Ovary (tissue), 9 donors: ENCODE results near the gene TYMP. TPM values are rescaled to one million over a fixed set of nuclear protein-coding genes. Genes with fewer than 3 reads are reported as not detected.
A peak's percentile ranks its signal among the peaks of the same experiment; 100 is the strongest.

Source experiments
- DNase-seq, 5 donors: peaks; one replicate each; pipeline ENCODE4 v3.0.0-alpha.2; 2019 to 2020
- H3K27ac ChIP-seq, 2 donors: fragments of 200-600 bp; one replicate each; pipeline versions ENCODE4 v1.5.1 to v1.8.0; 2019 to 2022
- H3K27me3 ChIP-seq: fragments of 200-600 bp; one replicate; pipeline ENCODE4 v1.8.0; 2022
- H3K36me3 ChIP-seq: fragments of 200-600 bp; sonication (generic); one replicate; pipeline ENCODE4 v1.5.1; 2019
- H3K4me1 ChIP-seq: one replicate; pipeline ENCODE4 v1.8.1; 2013; ENCODE audit warnings: mild to moderate bottlenecking, moderate library complexity; ENCODE audit not compliant: insufficient read depth
- H3K4me3 ChIP-seq: fragments of 200-600 bp; sonication (generic); one replicate; pipeline ENCODE4 v1.5.1; 2017
- H3K9me3 ChIP-seq, 2 donors: fragments of 200-600 bp in 1 of 2; sonication (generic) in 1 of 2; one replicate each; pipeline versions ENCODE4 v1.5.1 to v1.8.1; 2013 to 2019; ENCODE audit warnings: mild to moderate bottlenecking in 1 of 2, moderate library complexity in 1 of 2
- CTCF ChIP-seq, 3 donors: fragments of 450-650 bp in 2 of 3; fragments of 200-600 bp in 1 of 3; IDR thresholded peaks; one replicate each; pipeline versions ENCODE4 v1.5.1 to v1.8.0; 2016 to 2022; ENCODE audit warnings: antibody characterized with exemption in 3 of 3, mild to moderate bottlenecking in 1 of 3
- EP300 ChIP-seq: sonication (generic); formaldehyde crosslinking; IDR thresholded peaks from one replicate; pipeline ENCODE4 v1.6.1; 2017; ENCODE audit warnings: antibody characterized with exemption
- POLR2A ChIP-seq: fragments of 450-650 bp; IDR thresholded peaks from one replicate; pipeline ENCODE4 v1.6.1; 2017; ENCODE audit warnings: antibody characterized with exemption, mild to moderate bottlenecking, moderate library complexity
- WGBS, 3 donors: extraction: QIAGEN DNeasy Blood & Tissue Kit in 1 of 3; methylation state at CpG; one replicate each; pipeline versions ENCODE4 v1.1.5 to v1.1.7; 2013 to 2017; 5-methylcytosine and 5-hydroxymethylcytosine counted together
- intact Hi-C, 4 donors: fragments of 100-400 bp; cut with DNase I; formaldehyde crosslinking; loops; one replicate each; pipeline versions ENCODE4 v1.11.0 to v1.15.1; 2022 to 2023
- polyA plus RNA-seq, 2 donors: library from polyadenylated mRNA; stranded (reverse); fragments of 200-250 nt in 1 of 2; fragments of 350-450 nt in 1 of 2; fragmentation: Illumina TruSeq in 1 of 2; extraction: RNeasy Lipid Tissue Mini Kit (QIAGEN cat#74804) in 1 of 2; gene quantifications; one replicate each; pipeline ENCODE4 v1.2.3, GENCODE V29; 2013 to 2014
- total RNA-seq, 7 donors: library from RNA; depleted of rRNA in 2 of 7; stranded (reverse); fragments of >200 nt in 2 of 7; fragmentation: NEBNext Ultra II Directional in 3 of 7; extraction: Animal tissue kit (Norgen Biotek cat#: 25700) in 3 of 7; gene quantifications; one replicate each; pipeline versions ENCODE4 v1.1.0 to v1.2.4, GENCODE V29; 2016 to 2023
- donor health status: DM: no; HTN: no; CAD: no; lungs with moderate emphysema.
- donor health status: DM: no; HTN: no; CAD: no.
- donor health status: Bipolar disorder and iron deficiency.
- donor health status: DM: yes; HTN: yes; CAD: no.
- donor health status: DM: no; HTN: no; CAD: no.
- donor health status: DM: yes; HTN: yes; CAD: no.

The TYMP gene
- total and polyA plus RNA-seq, 9 donors: 2.7 to 72.4 (median 14.8) TPM

- H3K27me3 ChIP-seq: no peaks in the 10 kb centered on the region
- DNase-seq: peak in 1 of 5 donors; percentile 25
- H3K36me3 ChIP-seq: no peaks in the 10 kb centered on the region
- intact Hi-C loops: no loop called here
- H3K27ac ChIP-seq: no peak overlapping the region
- no peak for TF ChIP-seq CTCF (IDR thresholded peaks at IDR 0.05)
- no peak for TF ChIP-seq EP300
- TF ChIP-seq POLR2A: no peak
- peaks cover 5% of the 10 kb centered on the region for H3K4me1 ChIP-seq
- WGBS, 3 donors: 55 to 68% (median 64%) methylated on average over 18 to 32 of the region's 34 CpGs
- H3K4me3 ChIP-seq: no peak overlapping the region
- H3K9me3 ChIP-seq: no peaks in the 10 kb centered on the region
Observed at GRCh38 chr22:50561401-50562358, 31.9 kb upstream of the TYMP start.

GRCh38 chr22:50560034-50560433 is 30.2 kb upstream of the TYMP start:
- intact Hi-C loops: no loop called here
- Histone ChIP-seq H3K27me3 (no peaks in the 10 kb centered on the region), H3K4me1 (peaks cover 5% of the 10 kb centered on the region), H3K9me3 (no peaks in the 10 kb centered on the region), H3K27ac (no peak overlapping the region), H3K4me3 (no peak overlapping the region), H3K36me3 (no peaks in the 10 kb centered on the region)
- TF ChIP-seq CTCF (IDR thresholded peaks at IDR 0.05) (no peak), POLR2A (no peak), EP300 (no peak)
- 85 to 88% (median 86%) methylated on average over 3 of the region's 3 CpGs for WGBS, 3 donors
- no peak for DNase-seq

GRCh38 chr22:50556703-50557102 is 26.9 kb upstream of the TYMP start:
- no peak overlapping the region for H3K27ac ChIP-seq
- no peaks in the 10 kb centered on the region for H3K9me3 ChIP-seq
- no peak overlapping the region for H3K4me3 ChIP-seq
- intact Hi-C loops: no loop called here
- H3K4me1 ChIP-seq: no peaks in the 10 kb centered on the region
- 80 to 85% (median 83%) methylated on average over 5 of the region's 5 CpGs for WGBS, 3 donors
- no peaks in the 10 kb centered on the region for H3K36me3 ChIP-seq
- TF ChIP-seq POLR2A (no peak), EP300 (no peak), CTCF (IDR thresholded peaks at IDR 0.05) (no peak)
- DNase-seq: no peak
- no peaks in the 10 kb centered on the region for H3K27me3 ChIP-seq

- H3K27ac ChIP-seq: no peak overlapping the region
- intact Hi-C loops: no loop called here
- H3K4me1 ChIP-seq: no peaks in the 10 kb centered on the region
- H3K4me3 ChIP-seq: no peak overlapping the region
- no peaks in the 10 kb centered on the region for H3K36me3 ChIP-seq
- H3K9me3 ChIP-seq: no peaks in the 10 kb centered on the region
- no peak for DNase-seq
- TF ChIP-seq POLR2A (no peak), CTCF (IDR thresholded peaks at IDR 0.05) (no peak), EP300 (no peak)
- WGBS, 3 donors: 72 to 80% (median 78%) methylated on average over 8 of the region's 8 CpGs
- H3K27me3 ChIP-seq: no peaks in the 10 kb centered on the region
Observed at GRCh38 chr22:50553310-50553709, 23.5 kb upstream of the TYMP start.
